ENCODE measurements around the gene BAD.

BAD gene

GRCh38 chr11:64275031-64275800 is 9.2 kb downstream of the BAD start:
- DNase-seq = no peak

- peak; percentile 95 for DNase-seq
Measured at GRCh38 chr11:64269540-64270220, 14.8 kb downstream of the BAD start.

- DNase-seq = peak; percentile 47
Measured at GRCh38 chr11:64268893-64269539, 15.4 kb downstream of the BAD start.

GRCh38 chr11:64268025-64268892 is 16.2 kb downstream of the BAD start:
- no peak for DNase-seq

- no peak for DNase-seq
Measured at GRCh38 chr11:64267207-64267945, 17.1 kb downstream of the BAD start.

- DNase-seq = no peak
Measured at GRCh38 chr11:64266339-64266738, 18.1 kb downstream of the BAD start.

GRCh38 chr11:64265176-64266160 is 19.0 kb downstream of the BAD start:
- no peak for DNase-seq

- DNase-seq = no peak
Measured at GRCh38 chr11:64264371-64264852, 20.1 kb downstream of the BAD start.

GRCh38 chr11:64263947-64264317 is 20.5 kb downstream of the BAD start:
- DNase-seq = no peak

GRCh38 chr11:64263021-64263946 is 21.2 kb downstream of the BAD start:
- no peak for DNase-seq

GRCh38 chr11:64262271-64263002 is 22.0 kb downstream of the BAD start:
- no peak for DNase-seq

GRCh38 chr11:64261556-64262080 is 22.8 kb downstream of the BAD start:
- no peak for DNase-seq

- no peak for DNase-seq
Measured at GRCh38 chr11:64260147-64260708, 24.2 kb downstream of the BAD start.

GRCh38 chr11:64259533-64260067 is 24.9 kb downstream of the BAD start:
- peak; percentile 53 for DNase-seq

- no peak for DNase-seq
Measured at GRCh38 chr11:64258946-64259532, 25.4 kb downstream of the BAD start.

- DNase-seq = no peak
Measured at GRCh38 chr11:64258356-64258755, 26.1 kb downstream of the BAD start.

- no peak for DNase-seq
Measured at GRCh38 chr11:64256300-64256699, 28.2 kb downstream of the BAD start.
